HG03280 (cell line): ENCODE data around the gene RDH13.
"Not testable (repeated sequence)": the region's sequence is repeated elsewhere in the genome, so short reads cannot be mapped to it uniquely, and the experiment has no call there.

Source experiments
- ATAC-seq: cut with Tn5 transposase; IDR thresholded peaks from one replicate; pipeline ENCODE4 v1.9.1; 2021; ENCODE audit warnings: mild to moderate bottlenecking, moderate library complexity; ENCODE audit not compliant: unreplicated experiment

RDH13 gene, protein sequence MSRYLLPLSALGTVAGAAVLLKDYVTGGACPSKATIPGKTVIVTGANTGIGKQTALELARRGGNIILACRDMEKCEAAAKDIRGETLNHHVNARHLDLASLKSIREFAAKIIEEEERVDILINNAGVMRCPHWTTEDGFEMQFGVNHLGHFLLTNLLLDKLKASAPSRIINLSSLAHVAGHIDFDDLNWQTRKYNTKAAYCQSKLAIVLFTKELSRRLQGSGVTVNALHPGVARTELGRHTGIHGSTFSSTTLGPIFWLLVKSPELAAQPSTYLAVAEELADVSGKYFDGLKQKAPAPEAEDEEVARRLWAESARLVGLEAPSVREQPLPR

DNA sequence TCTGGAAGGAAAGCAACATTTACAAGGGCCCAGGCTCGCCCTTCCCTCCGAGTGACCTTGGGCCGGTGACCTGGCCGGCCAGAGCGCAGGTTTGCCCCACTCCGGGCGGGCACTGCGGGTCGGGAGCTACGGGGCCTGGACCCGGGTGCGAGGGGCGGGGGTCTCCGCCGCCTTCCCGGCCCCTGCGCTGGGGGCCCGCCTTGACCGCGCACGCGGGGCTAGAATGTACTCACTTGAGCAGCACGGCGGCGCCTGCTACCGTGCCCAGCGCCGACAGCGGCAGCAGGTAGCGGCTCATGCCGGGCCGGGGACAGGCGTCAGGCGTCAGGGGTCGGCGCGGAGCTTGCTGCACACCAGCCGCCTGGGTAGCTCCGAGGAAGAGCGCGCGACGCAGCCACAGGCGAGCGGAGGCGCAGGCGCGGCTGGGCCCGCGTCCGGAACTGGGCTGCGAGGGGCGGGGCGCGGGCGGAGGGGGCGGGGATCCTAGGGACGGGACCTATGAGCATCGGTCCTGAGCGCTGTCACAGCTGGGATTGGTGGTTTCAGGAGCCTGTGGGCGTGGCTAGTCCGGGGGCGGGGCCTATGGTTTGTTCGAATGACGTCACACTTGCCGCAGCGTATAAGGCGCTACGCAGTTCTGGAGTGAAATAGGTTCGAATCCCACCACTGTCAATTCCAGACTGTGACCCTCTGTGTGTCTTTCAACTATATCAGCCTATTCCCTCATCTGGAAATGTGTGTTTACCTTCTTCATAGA, at the start of gene RDH13:
Gene RDH13, minus strand, starts transcription at position 414 of the 757 bp plus-strand sequence. Its CDS starts 116 bp downstream, at position 298.
- ATAC-seq = peak; percentile 92

DNA sequence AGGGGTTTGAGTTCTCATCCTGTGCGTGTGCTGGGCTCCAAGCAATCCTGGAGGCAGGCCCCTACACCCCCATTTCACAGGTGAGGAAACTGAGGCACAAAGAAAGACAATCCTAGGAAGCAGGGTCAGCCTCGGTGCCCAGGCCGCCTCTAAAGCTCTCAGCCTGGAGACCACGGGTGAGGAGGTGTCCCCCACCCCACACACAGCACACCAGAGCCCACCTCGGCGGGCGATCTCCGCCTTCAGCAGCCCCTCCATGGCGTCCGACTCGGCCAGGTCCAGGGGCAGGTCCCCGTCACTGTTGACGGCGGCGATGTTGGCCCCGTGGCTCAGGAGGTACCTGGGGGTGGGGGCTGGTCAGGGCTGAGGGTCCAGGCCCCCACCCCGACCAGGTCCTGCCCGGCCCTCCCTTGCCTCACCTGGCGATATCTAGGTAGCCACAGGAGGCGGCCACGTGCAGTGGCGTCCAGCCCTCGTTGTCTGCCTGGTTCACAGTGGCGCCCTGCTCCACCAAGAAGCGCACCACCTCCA, 49.4 kb upstream of the RDH13 start:
- no peak for ATAC-seq

DNA sequence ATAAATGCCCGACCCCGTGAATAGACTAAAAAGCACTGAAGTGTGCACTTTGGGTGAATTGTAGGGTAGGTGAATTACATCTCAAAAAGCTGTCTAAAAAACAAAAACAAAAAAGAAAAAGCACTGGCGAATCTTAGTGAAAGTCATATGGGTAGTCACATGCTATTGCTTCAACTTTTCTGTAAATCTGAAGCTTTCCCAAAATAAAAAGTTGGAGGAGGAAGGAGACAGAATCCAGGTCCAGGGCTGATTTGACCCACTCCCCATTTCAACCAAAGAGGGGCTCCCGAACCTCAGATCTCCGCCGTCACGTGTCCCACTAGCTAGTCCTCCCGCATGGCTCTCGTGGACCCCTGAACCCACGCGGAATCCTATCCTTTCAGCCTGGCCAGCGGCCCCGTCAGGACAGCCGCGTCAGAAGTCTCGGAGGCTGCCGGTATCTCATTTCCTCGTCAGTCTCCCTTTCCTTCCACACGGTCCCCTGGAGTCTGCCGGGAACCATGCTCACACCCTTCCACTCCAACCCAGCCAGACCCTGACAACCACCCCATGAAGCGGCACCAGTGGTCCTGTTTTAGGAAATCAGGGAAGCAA, 48.4 kb upstream of the RDH13 start:
- ATAC-seq = no peak

DNA sequence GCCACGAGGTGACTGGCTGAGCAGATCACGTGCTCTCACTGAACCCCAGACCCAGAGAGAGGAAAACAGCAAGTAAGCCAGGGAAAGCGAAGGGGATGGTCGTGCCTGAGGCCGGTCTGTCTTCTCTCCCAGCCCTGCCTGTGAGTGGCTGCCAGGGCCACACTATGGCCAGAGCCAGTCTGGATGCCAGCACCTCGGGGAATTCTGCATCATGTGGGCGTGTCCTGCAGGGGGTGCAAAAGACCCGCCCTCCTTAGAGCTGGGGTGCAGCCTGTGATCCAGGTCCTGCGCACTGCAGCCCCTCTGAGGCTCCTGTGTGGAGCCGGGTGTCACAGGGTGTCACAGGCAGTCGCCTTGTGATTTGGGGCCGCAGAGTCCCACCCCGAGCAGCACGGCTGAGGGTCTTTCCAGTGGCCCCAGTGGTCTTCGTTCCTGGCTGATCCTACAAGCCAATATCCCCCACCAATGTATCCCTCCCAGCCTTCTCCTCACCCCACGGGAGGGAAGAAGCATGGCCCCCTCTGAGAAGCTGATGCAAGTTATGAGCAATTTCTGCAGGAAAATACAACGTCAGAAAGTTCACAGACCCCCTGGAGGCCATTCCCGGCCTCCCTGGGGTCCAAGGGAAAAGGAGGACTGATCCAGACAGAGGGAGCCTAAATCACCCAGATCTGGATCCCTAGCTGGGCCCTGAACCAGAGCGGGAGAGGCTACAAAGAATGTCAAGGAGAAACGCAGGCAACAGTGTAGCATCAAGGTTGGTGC, 46.8 kb upstream of the RDH13 start:
- no peak for ATAC-seq

DNA sequence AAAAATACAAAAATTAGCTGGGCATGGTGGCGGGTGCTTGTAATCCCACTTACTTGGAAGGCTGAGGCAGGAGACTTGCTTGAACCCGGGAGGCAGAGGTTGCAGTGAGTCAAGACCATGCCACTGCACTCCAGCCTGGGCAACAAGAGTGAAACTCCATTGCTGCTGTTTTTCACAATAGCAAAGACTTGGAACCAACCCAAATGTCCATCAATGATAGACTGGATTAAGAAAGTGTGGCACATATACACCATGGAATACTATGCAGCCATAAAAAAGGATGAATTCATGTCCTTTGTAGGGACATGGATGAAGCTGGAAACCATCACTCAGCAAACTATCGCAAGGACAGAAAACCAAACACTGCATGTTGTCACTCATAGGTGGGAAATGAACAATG, 44.3 kb upstream of the RDH13 start:
- ATAC-seq = not testable (repeated sequence)

DNA sequence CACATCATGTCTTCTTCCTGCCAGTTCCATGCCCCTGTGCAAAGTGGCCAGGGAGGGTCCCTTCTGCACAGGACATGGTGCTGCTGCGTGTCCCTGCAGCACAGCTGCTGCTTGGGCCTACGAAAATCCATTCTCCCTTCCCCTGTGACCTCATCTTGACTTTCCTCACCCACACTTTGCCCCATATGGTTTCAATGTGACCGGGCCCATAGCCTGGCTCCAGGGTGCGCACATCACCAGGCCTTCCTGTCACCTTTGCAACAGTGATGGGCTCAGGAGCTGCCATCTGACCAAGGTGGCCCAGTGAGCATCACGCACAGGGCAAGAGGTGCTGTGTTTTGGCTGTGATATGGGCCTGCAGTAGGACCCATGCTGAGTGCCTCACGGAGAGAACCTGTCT, 43.6 kb upstream of the RDH13 start:
- no peak for ATAC-seq

DNA sequence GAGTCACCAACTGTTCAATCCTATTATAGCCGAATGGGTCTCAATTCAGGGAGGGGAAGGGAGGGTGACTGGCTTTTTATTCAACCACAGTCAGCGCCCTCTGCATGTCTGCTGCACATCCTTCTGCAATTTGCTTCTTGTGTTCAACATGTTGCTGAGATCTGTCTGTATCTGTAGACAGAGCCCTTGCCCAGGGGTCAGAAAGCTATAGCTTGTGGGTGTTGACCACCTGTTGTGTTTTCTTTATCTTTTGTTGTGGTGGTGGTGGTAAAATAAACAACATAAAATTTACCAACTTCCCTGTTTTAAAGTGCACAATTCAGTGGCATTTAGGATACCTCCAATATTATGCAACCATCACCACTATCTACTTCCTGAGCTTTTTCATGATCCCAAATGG, 42.3 kb upstream of the RDH13 start:
- ATAC-seq = no peak

DNA sequence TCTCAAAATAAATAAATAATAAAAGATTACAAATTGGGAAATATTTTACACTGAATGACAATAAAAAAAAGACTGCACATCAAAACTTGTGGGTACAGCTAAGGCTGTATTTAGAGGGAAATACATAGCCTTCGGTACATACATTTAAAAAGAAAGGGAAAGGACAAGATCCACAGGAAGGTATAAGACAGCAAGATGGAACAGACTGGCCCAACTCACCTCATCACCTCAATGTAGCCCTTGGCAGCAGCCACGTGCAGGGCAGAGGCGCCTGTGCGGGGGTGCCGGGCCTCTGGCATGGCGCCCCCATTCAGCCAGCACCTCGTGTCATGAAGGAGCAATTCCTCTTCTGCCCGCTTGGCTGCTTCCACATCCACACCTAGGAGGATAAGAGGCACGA, 40.2 kb upstream of the RDH13 start:
- no peak for ATAC-seq

DNA sequence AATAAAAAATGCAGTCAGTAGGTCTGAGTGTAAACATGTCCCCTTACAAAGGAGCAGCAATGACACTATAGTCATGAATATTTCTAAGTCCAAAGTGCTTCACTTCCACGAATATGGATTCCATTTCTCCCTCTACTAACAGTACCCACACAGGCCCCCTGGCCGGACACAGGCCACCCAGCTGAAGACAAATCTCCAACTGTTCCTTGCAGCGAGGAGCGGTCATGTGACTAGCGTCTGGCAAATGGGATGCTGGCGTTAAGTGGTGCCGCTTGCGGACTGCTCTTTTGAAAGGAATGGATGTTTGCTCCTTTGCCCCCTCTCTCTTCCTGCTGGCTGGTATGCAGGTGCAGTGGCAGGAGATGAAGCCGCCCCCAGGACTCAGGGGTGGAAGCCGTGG, 38.3 kb upstream of the RDH13 start:
- ATAC-seq = no peak

DNA sequence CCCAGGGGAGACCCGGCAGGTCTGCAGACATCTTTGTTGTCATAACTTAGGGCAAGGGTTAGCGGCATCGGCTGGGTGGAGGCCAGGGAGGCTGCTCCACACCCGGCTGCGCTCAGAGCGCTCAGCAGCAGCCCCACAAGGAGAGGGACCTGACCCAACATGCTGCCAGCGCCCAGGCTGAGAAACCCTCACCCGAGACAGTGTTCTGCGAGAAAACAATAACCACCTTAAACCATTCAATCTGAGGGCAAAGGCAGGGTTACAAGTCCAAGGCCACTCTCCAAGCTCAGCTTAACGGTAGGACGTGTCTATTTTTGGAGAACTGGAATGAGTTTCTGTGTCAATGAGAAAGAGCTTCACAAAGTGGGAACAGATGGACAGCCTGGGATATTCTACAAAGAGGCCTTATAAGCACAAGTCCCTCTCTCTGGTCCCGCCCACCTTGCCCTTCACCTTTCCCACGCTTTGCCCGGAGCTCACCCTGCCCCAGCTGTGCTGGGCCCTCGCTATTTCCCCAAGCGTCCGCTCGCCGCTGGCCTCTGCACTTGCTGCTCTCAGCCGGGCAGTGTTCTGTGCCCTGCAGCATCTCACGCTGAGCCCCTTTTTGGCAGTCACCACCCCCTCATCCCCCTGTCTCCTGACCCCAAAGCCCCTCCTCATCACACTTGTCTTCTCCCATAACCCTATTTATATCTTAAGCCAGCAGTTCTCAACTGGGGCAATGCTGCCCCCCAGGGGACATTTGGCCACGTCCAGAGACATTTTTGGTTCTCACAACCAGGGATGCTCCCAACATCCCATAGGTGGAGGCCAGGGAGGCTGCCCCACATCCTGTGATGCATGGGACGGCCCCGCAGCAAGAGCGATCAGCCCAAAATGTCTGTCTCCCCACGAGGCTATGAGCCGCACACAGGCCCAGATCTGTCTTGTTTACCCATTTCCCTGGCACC, 36.9 kb upstream of the RDH13 start:
- no peak for ATAC-seq

DNA sequence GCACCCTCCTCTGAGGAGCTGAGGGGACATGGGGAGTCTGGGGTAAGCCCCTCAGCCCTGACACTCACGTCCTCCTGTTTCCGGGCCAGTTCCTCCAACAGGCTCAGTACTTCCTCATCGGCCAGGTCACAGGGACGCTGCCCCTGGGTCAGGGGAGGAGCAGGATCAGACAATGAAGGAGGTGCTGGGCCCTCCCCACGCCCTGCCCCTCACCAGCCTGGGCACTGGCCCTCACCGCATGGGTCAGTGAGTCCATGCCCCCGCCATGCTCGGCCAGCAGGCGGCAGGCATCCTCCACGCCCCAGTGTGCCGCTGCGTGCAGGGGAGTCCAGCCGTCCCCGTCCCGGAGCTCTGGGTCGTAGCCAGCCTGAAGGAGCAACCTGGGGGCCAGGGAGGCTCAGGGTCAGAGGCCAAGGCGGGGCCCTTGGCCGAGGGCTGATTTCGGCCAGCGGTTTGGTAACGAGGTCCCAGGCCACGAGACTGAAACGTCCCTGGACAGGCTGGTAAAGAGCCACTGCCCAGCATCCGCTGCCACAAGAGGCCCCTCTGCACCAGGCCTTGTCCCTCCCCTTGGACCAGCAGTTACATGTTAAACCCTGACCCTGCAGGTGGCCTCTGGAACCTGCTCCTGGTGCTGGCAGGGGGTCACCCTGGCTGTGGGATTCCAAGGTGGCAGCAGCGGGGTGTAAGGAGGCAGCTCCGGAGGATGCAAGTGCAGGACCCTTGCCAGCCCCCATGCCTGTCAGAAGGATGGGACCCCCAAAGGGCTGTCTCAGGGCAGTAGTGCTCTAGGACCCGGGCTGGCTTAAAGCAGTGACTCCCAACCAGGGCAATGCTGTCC, 36.0 kb upstream of the RDH13 start:
- no peak for ATAC-seq

DNA sequence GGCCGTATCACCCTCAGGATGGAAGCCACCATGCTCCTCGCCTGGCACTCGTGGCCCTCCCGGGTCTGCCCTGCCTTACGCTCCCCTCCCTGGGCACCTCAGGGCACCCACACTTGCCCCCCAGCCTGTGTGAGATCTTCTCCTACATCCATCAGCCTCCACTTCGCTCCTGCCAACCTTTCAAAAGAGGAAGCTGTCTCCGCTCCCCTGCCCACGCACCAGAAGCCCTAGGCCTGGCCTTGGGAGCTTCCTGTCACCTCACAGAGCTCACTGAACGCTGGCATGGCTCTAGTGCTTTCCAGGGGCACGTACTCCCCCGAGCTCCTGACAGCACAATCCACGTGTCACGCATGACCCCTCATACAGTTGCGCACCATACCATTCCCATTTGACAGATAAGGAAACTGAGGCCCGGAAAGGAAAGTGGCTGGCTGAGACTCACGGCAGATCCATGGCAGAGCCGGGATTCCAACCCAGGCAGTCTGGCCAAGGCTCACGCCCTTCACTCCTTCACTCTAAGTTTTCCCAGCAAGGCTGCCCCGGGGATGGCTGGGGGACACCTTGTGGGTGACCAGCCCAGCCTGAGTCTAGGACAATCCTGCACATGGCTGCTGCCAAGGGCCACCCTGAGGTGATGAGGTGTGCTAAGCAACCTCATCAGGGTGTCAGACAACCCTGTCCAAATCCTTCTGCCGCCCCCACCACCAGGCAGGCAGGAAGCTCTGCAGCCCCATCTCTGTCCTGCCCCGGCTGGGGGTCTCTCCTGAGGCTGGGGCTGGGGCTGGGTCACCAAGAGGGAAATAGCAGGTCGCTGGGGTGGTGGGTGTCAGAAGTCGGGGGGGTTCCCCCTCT, 35.1 kb upstream of the RDH13 start:
- ATAC-seq = no peak

DNA sequence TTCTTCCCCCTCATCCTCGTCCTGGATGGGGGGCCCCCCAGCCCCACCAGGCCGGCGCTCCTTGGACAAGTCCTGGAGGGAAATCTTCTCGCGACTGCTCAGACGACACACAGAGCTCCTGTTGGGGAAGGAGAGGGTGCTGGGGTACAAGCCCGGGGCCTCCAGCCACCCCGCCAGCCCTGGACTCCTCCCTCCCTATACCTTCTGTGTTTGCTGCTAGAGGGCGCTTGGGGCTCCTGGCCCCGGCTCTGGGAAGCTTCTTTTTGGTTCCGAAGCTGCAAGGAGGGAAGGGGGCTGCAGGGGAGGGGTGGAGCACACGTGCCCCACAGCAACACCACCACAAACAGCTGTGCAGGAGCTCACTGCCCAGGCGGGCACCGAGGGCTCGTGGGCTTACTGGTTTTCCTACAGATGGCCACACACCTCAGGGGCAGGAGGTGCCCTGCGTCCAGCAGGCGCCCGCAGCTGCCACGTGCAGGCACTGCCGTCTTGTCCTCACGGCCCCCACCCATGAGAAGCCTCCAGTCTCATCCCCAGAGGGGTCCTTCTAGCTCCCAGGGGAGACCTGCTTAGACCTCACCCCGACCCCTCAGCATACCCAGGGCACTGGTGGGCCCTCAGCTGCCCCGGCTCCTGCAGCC, 33.2 kb upstream of the RDH13 start:
- ATAC-seq = no peak

DNA sequence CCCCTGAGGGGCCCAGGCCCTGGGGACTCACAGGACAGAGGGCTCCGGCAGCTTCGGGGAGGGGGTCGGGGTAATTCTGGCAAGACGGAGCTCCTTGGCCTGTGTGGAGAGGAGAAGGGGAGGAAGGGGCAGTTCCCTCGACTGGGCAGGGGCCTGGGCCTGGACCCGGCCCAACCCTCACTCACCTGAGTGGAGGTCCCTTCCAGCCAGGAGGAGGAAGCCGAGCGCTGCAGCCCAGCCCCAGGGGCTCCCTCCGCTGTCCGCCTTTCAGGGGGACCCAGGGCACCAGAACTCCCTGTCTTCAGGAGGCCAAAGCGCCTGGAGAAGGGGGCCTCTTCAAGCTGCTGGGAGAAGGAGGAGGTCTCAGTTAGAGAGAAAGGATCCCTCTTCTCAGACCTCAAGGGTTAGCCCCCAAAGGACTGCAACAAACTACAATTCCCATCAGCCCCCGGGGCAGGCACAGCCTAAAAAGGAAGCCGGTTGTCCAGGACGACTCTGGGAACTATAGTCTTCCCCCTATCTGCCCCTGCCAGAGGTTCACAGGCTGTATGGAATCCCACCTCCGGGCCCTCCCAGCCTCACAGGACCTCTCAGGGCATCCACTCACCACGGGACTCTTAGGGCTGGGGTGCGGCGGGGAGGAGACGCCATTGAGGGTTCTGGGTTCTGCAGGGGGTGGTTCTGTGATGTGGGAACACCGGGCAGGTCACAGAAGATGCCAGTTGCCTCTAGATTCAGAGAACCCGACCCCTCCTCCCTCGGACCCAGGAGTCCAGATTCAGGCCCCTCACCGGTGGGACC, 32.5 kb upstream of the RDH13 start:
- ATAC-seq = no peak

DNA sequence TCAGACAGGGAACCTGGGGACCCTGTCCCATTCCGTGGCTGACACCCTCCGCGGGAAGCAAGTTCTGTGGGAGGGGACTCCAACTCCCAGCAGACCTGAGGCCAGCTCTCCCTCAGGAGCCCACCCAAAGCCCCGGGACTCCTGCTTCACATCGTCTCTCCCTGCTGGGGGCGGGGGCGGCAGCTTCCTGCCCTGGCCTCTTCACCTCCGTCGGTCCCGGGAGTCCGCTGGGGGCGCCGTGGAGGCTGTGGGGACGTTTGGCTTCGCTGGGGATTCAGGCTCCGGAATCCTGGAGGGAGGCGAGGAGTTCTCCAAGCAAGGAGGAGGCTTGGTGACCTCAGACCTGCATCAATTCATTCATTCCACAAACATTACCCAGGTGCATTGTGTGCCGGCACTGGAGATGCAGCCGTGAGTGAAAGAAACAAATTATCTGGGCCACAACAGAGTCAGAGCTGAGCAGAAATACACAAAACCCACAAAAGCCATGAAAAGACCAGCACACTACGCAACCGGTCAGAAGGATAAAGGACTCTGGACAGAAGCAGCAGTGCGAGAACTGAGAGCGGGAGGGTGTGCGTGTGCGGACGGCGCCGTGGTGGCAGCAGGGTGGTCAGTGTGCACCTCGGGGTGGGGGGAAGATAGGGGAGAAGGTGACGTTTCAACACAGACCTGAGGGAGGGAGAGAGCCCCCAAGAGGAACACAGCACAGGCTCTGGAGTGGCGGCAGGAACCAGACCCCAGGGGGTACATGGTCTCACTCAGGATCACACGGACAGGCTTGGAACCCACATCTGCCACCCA, 31.7 kb upstream of the RDH13 start:
- ATAC-seq = no peak
